ENCODE data around the gene QPCT. TPM values are rescaled to one million over a fixed set of nuclear protein-coding genes. Genes with fewer than 3 reads are reported as not detected.

QPCT gene
- total and polyA plus RNA-seq, 2 of the 4 experiments (the other 2 are of a cell fraction), result 1.9 to 2.2 TPM

- Histone ChIP-seq H2AK5ac (ENCODE audit: low read depth, low read length) (no peak overlapping the region), H3K4ac (ENCODE audit: low read depth, low read length) (no peak overlapping the region), H2BK15ac (ENCODE audit: low read depth, low read length) (no peak overlapping the region), H3K27ac (ENCODE audit: insufficient read depth, low read length) (no peak overlapping the region), H2BK20ac (ENCODE audit: low read depth, low read length) (no peak overlapping the region), H3K4me1 (ENCODE audit: control insufficient read depth, insufficient read depth, low read length) (no peaks in the 10 kb centered on the region), H3K14ac (replicated peaks; ENCODE audit: low read depth, low read length) (no peak overlapping the region), H3K4me2 (ENCODE audit: low read depth, low read length) (no peak overlapping the region), H3K36me3 (ENCODE audit: control insufficient read depth, insufficient read depth, low read length) (no peaks in the 10 kb centered on the region), H2AFZ (replicated peaks; ENCODE audit: low read length, poor library complexity) (no peak overlapping the region), H3K9me3 (ENCODE audit: control insufficient read depth, insufficient read depth, low read length) (no peaks in the 10 kb centered on the region), H4K91ac (ENCODE audit: insufficient read depth, low read depth, low read length) (no peak overlapping the region), H4K20me1 (ENCODE audit: insufficient read depth, low read length) (no peaks in the 10 kb centered on the region), H3K4me3 (ENCODE audit: insufficient read depth, low read depth, low read length) (no peak overlapping the region), H3K9ac (ENCODE audit: low read depth, low read length) (no peak overlapping the region), H3K56ac (ENCODE audit: extremely low read depth, insufficient read depth, low read length) (no peak overlapping the region), H2AK9ac (replicated peaks; ENCODE audit: low read depth, low read length, poor library complexity) (no peak overlapping the region), H4K5ac (ENCODE audit: low read depth, low read length) (no peak overlapping the region), H3K9me1 (ENCODE audit: insufficient read depth, low read length) (no peaks in the 10 kb centered on the region), H3K23ac (ENCODE audit: low read depth, low read length) (no peak overlapping the region), H4K8ac (ENCODE audit: low read depth in 2 of 2, low read length in 2 of 2) (no peak overlapping the region), H2BK120ac (ENCODE audit: low read depth, low read length) (no peak overlapping the region), H3K27me3 (ENCODE audit: control insufficient read depth, insufficient read depth, low read length) (peaks cover 29% of the 10 kb centered on the region), H2BK5ac (ENCODE audit: low read depth, low read length, poor library complexity, severe bottlenecking) (no peak overlapping the region), H3K18ac (ENCODE audit: low read depth, low read length) (no peak overlapping the region), H3K79me1 (ENCODE audit: low read depth in 1 of 2, low read length in 2 of 2) (no peaks in the 10 kb centered on the region)
- in situ Hi-C loops (cut with MboI; ENCODE audit: low sequenced_read_pairs) (no loop called here), intact Hi-C loops (cut with micrococcal nuclease) (no loop called here), dilution Hi-C loops (cut with HindIII; ENCODE audit: low sequenced_read_pairs, unreplicated experiment) (no loop called here)
- DNase-seq (no peak), ATAC-seq (ENCODE audit: low read depth) (no peak)
- 100% methylated on average over 1 of the region's 3 CpGs; no CpG with 5 or more reads in 1 of the 2 experiments for WGBS, 2 experiments (ENCODE audit: extremely low coverage in 2 of 2, insufficient read length in 1 of 2)
- no peak for TF ChIP-seq RCOR1 (IDR thresholded peaks at IDR 0.05; ENCODE audit: insufficient replicate concordance, low read length)
- no peak for TF ChIP-seq MAZ (IDR thresholded peaks at IDR 0.05; ENCODE audit: borderline replicate concordance, low read depth, low read length)
- no peak for TF ChIP-seq POLR2A (IDR thresholded peaks at IDR 0.05; ENCODE audit: low read depth, low read length)
- TF ChIP-seq RFX5 (IDR thresholded peaks at IDR 0.05; ENCODE audit: low read depth, low read length), result no peak
- TF ChIP-seq CHD1 (IDR thresholded peaks at IDR 0.05; ENCODE audit: low read depth, low read length), result no peak
- TF ChIP-seq MXI1 (IDR thresholded peaks at IDR 0.05; ENCODE audit: borderline replicate concordance, low read depth, low read length), result no peak
- TF ChIP-seq CEBPB (IDR thresholded peaks at IDR 0.05; ENCODE audit: low read depth, low read length), result no peak
- TF ChIP-seq MAFK (IDR thresholded peaks at IDR 0.05; ENCODE audit: low read depth, low read length), result no peak
- ChIA-PET POLR2A (ENCODE audit: unreplicated experiment) (no interaction called here), CTCF (no interaction called here)
- no TSS peak for BruUV-seq (replicated peaks)
Observed at GRCh38 chr2:37361216-37361815, 16.9 kb downstream of the QPCT start.

Data from IMR-90 (cell line).